DND-41 (cell line): ENCODE data around the gene VANGL1.

Experiments
- ATAC-seq: fragments of 200-7000 bp; cut with Tn5 transposase; 3 replicates; pipeline ENCODE4 v1.9.1; 2021; ENCODE audit warnings: low read depth; ENCODE audit not compliant: insufficient read depth
- DNase-seq: peaks from one replicate; pipeline ENCODE4 v3.0.0-alpha.2; 2020
- H2AFZ ChIP-seq: 2 replicates; pipeline ENCODE4 v1.6.0; 2012; ENCODE audit warnings: low read depth, low read length
- H3K27ac ChIP-seq: 2 replicates; pipeline ENCODE4 v1.5.1; 2012; ENCODE audit warnings: low read length, inconsistent platforms
- H3K27me3 ChIP-seq: fragments of 200-600 bp; sonication (generic); 2 replicates; pipeline ENCODE4 v1.6.0; 2012; ENCODE audit warnings: low read length, mild to moderate bottlenecking, inconsistent platforms; ENCODE audit not compliant: insufficient read depth, poor library complexity
- H3K36me3 ChIP-seq: 2 replicates; pipeline ENCODE4 v1.5.1; 2012; ENCODE audit warnings: low read length, inconsistent platforms; ENCODE audit not compliant: insufficient read depth
- H3K4me1 ChIP-seq: 2 replicates; pipeline ENCODE4 v1.5.1; 2012; ENCODE audit warnings: mild to moderate bottlenecking, low read length; ENCODE audit not compliant: insufficient read depth
- H3K4me2 ChIP-seq: 2 replicates; pipeline ENCODE4 v1.6.0; 2012; ENCODE audit warnings: mild to moderate bottlenecking, moderate library complexity, low read length, inconsistent platforms; ENCODE audit not compliant: insufficient read depth
- H3K4me3 ChIP-seq, 2 experiments: fragments of 200-600 bp in 1 of 2; shearing (Covaris generic) in 1 of 2; 2 replicates each; pipeline ENCODE4 v1.5.1; 2012 to 2016; ENCODE audit warnings: inconsistent platforms in 2 of 2, low read length in 2 of 2, mild to moderate bottlenecking in 2 of 2, low read depth in 1 of 2, moderate library complexity in 1 of 2
- H3K79me2 ChIP-seq: 2 replicates; pipeline ENCODE4 v1.6.0; 2012; ENCODE audit warnings: low read length, inconsistent platforms; ENCODE audit not compliant: insufficient read depth
- H3K9ac ChIP-seq: 2 replicates; pipeline ENCODE4 v1.6.0; 2012; ENCODE audit warnings: low read depth, mild to moderate bottlenecking, inconsistent platforms, low read length, moderate library complexity
- H3K9me3 ChIP-seq: 2 replicates; pipeline ENCODE4 v1.5.1; 2012; ENCODE audit warnings: low read length, moderate library complexity, mild to moderate bottlenecking, inconsistent platforms; ENCODE audit not compliant: insufficient read depth, severe bottlenecking
- H4K20me1 ChIP-seq: 2 replicates; pipeline ENCODE4 v1.6.0; 2012; ENCODE audit warnings: low read length; ENCODE audit not compliant: insufficient read depth
- EZH2 ChIP-seq: IDR thresholded peaks from 3 replicates; pipeline ENCODE4 v1.6.1; 2012; ENCODE audit warnings: borderline replicate concordance, low read depth, mild to moderate bottlenecking, moderate library complexity, low read length, inconsistent platforms; ENCODE audit not compliant: severe bottlenecking
- TF ChIP-seq, protein P1 (sequence below): IDR thresholded peaks from 2 replicates; pipeline ENCODE4 v1.5.1; 2012; ENCODE audit warnings: borderline replicate concordance, low read length, moderate library complexity, mild to moderate bottlenecking; ENCODE audit not compliant: poor library complexity, severe bottlenecking; ENCODE audit errors: extremely low read depth

VANGL1 gene

DNA sequence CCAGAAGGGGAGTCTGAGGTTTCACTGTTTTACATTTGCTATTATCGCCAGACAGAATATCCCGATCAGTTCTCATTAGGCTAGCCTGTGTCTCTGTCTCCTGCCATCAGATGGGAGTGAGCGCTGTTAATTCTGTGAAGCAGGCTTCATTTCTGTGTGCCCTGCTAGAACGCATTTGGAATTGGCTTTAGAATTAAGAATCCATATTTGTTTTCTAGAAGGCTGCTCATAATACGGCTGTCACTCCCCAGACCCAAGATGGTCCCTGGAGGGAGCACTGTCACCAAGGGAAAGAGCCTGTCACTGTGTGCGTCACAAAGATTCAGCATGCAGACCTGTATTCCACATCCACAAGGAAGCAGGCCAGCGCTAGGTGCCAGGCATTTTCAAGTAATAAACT is 77.5 kb downstream of the VANGL1 start:
- Histone ChIP-seq H3K4me3 (no peak overlapping the region), H3K4me1 (no peaks in the 10 kb centered on the region), H3K4me2 (no peak overlapping the region), H3K27me3 (no peaks in the 10 kb centered on the region), H4K20me1 (no peaks in the 10 kb centered on the region), H3K9me3 (no peaks in the 10 kb centered on the region), H3K27ac (no peak overlapping the region), H3K9ac (no peak overlapping the region), H3K36me3 (no peaks in the 10 kb centered on the region), H3K79me2 (no peaks in the 10 kb centered on the region), H2AFZ (no peak overlapping the region)
- ATAC-seq (no peak), DNase-seq (no peak)
- TF ChIP-seq EZH2, result no peak
- TF ChIP-seq, protein P1, sequence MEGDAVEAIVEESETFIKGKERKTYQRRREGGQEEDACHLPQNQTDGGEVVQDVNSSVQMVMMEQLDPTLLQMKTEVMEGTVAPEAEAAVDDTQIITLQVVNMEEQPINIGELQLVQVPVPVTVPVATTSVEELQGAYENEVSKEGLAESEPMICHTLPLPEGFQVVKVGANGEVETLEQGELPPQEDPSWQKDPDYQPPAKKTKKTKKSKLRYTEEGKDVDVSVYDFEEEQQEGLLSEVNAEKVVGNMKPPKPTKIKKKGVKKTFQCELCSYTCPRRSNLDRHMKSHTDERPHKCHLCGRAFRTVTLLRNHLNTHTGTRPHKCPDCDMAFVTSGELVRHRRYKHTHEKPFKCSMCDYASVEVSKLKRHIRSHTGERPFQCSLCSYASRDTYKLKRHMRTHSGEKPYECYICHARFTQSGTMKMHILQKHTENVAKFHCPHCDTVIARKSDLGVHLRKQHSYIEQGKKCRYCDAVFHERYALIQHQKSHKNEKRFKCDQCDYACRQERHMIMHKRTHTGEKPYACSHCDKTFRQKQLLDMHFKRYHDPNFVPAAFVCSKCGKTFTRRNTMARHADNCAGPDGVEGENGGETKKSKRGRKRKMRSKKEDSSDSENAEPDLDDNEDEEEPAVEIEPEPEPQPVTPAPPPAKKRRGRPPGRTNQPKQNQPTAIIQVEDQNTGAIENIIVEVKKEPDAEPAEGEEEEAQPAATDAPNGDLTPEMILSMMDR, result no peak

DNA sequence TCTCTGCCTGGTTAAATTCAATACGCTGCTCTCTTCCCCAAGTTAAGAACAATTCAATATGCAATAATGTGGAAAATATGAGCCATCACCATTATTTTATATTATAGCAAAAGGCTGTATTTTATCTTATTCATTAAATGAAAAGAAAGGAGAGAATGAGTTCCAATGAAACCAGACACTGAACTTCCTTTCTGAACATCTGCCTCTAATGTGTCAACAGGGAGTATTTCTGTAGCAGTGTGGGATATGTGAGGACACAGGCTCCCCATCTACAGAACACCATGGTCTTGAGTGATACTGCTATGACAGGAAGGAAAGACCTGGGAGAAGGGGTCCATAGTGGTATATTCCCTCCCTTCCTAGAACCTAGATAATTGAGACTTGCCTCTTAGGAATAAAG is 80.5 kb downstream of the VANGL1 start:
- no peak for ATAC-seq
- no peaks in the 10 kb centered on the region for H3K36me3 ChIP-seq
- no peaks in the 10 kb centered on the region for H3K27me3 ChIP-seq
- no peak for DNase-seq
- H3K9ac ChIP-seq, result no peak overlapping the region
- TF ChIP-seq EZH2, result no peak
- TF ChIP-seq, protein P1, result no peak
- no peaks in the 10 kb centered on the region for H3K4me1 ChIP-seq
- no peak overlapping the region for H3K4me2 ChIP-seq
- H4K20me1 ChIP-seq, result no peaks in the 10 kb centered on the region
- H3K79me2 ChIP-seq, result no peaks in the 10 kb centered on the region
- no peak overlapping the region for H3K27ac ChIP-seq
- no peak overlapping the region for H3K4me3 ChIP-seq
- no peak overlapping the region for H2AFZ ChIP-seq
- H3K9me3 ChIP-seq, result no peaks in the 10 kb centered on the region

DNA sequence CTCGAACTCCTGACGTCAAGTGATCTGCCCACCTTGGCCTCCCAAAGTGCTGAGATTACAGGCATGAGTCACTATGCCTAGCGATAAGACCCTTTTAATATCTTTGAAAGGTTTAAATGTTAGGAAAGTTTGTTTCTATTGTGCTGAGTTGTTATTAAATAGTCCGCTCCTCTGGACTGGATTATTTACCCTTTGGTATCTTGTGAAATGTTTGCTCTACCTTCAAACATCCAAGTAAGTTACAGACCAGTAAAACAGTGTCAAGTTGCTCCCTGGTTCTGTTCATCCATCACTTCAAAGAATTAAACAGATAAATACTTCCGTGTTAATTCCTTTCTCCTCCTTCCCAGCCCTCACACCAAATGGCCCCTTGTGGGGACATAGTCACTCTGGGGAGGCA is 82.0 kb downstream of the VANGL1 start:
- H3K27ac ChIP-seq, result no peak overlapping the region
- no peaks in the 10 kb centered on the region for H3K4me1 ChIP-seq
- no peak overlapping the region for H3K9ac ChIP-seq
- H3K27me3 ChIP-seq, result no peaks in the 10 kb centered on the region
- H3K36me3 ChIP-seq, result no peaks in the 10 kb centered on the region
- TF ChIP-seq, protein P1, result no peak
- TF ChIP-seq EZH2, result no peak
- no peaks in the 10 kb centered on the region for H3K79me2 ChIP-seq
- no peaks in the 10 kb centered on the region for H4K20me1 ChIP-seq
- no peak overlapping the region for H3K4me2 ChIP-seq
- H3K9me3 ChIP-seq, result no peaks in the 10 kb centered on the region
- no peak overlapping the region for H3K4me3 ChIP-seq
- ATAC-seq, result no peak
- H2AFZ ChIP-seq, result no peak overlapping the region
- no peak for DNase-seq

GRCh38 chr1:115725600-115725999 is 83.8 kb downstream of the VANGL1 start:
- H3K79me2 ChIP-seq, result no peaks in the 10 kb centered on the region
- no peak for TF ChIP-seq EZH2
- TF ChIP-seq, protein P1, result no peak
- no peaks in the 10 kb centered on the region for H4K20me1 ChIP-seq
- H3K4me1 ChIP-seq, result no peaks in the 10 kb centered on the region
- no peak overlapping the region for H3K9ac ChIP-seq
- H3K4me2 ChIP-seq, result no peak overlapping the region
- no peaks in the 10 kb centered on the region for H3K9me3 ChIP-seq
- ATAC-seq (no peak), DNase-seq (no peak)
- no peaks in the 10 kb centered on the region for H3K27me3 ChIP-seq
- H2AFZ ChIP-seq, result no peak overlapping the region
- H3K27ac ChIP-seq, result no peak overlapping the region
- no peak overlapping the region for H3K4me3 ChIP-seq
- H3K36me3 ChIP-seq, result no peaks in the 10 kb centered on the region
